ENCODE measurements around the gene ARFRP1. TPM values are rescaled to one million over a fixed set of nuclear protein-coding genes. Genes with fewer than 3 reads are reported as not detected.
"Not testable (repeated sequence)": the region's sequence is repeated elsewhere in the genome, so short reads cannot be mapped to it uniquely, and the experiment has no call there.

Gene ARFRP1
- total RNA-seq, 1 donor from 2014 or later: 34.2 TPM

DNA sequence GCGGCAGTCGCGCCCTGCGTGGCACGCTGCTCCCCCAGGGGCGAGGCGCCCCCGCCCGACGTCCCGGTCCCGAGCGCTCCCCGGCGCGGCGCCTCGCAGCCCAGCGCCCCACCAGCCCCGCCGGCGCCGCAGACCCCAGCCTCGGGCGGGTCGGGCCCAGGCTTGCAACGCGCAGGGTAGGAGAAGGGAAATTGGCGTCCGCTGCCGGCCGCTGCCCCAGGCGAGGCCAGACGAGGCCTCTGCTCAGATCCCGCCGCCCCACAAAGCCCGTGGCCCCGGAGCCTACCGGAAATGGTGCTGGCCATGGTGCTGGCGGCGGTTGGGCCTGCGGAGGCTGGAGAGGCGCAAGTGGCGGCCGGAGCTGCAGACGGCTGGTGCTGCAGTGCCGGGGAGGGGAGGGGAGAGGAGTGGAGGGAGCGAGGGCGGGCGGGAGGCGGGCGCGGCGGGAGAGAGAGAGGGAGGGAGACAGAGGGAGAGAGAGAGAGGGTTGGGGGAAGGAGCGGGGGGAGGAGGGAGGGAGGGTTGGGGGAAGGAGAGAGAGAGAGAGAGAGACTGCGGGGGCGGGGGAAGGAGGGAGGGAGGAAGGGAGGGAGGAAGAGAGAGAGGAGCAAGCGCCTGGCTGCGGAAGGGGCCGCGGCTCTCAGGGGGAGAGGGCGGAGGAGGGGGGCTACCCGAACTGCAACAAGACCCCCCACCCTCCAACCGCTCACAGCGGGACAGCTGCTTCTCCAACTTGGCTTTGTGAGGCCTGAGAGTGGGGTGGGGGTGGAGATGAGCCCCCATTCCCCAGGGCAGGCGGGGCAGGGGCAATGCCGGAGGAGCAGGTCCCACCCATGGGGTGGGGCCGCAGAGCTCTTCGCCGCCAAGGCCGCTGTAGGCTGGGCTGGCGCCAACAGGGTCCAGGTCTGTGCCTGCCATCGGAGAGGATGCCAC, 54.5 kb downstream of the ARFRP1 start, which contains the start of gene STMN3:
Gene STMN3, minus strand, starts transcription at position 384 of the 933 bp plus-strand sequence. Its CDS starts 79 bp downstream, at position 305.
- intact Hi-C loops (cut with DNase I): no loop called here
- DNase-seq (ENCODE audit: missing footprints) (peak; percentile 91), ATAC-seq (peak; percentile 81)

DNA sequence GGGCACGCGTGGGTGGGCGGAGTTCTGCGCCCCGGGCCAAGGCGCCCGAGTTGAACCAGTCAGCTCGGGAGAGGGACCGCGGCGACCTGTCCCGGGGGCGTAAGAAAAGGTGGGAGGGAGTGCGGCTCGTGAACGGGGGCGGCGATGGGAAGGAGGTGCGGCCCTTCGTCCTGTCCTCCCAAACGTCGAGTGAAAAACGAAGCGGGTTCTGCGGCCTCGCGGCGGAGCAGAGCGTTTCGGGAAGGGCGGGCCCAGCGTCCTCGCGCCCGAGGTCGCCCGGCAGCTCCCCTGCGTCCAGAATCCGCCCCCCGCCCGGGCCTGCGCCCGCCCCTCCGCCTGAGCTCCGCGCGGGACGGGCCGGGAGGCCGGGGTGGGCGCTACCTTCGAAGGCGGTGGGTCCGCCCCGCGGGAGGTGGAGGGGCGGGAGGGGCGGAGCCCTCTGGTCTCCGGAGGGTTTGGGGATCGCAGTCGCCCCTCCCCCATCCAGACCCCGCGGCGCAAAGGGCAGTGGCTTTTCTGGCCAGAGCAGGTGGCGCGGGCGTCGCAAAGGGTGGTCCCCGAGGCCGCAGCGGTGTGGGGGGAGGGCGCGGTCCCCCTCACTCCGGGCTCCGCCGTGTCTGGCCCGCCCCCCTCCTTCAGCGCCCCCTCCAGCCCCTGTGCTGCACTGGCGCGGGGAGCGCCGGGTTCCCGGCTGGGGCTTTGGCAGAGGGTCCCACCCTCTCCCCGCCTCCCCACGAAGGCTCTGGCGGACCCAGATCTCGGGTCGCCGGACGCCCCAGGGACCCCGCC, 55.4 kb downstream of the ARFRP1 start:
- DNase-seq (ENCODE audit: missing footprints): no peak
- ATAC-seq: peak; percentile 14
- intact Hi-C loops (cut with DNase I): no loop called here

DNA sequence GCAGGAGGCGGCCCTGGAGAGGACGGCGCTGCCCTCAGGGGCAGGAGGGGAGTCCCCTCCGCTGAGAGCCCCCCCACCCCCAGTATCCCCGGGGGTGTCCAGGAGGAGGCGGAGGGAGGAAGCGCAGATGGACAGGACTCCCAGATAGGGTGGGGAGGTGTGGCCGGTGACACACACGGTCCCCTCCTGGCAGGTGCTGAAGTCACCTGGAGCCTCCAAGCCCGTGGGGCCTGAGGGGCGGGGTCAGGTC, 55.9 kb downstream of the ARFRP1 start:
- intact Hi-C loops (cut with DNase I): no loop called here
- ATAC-seq (no peak), DNase-seq (ENCODE audit: missing footprints) (no peak)

DNA sequence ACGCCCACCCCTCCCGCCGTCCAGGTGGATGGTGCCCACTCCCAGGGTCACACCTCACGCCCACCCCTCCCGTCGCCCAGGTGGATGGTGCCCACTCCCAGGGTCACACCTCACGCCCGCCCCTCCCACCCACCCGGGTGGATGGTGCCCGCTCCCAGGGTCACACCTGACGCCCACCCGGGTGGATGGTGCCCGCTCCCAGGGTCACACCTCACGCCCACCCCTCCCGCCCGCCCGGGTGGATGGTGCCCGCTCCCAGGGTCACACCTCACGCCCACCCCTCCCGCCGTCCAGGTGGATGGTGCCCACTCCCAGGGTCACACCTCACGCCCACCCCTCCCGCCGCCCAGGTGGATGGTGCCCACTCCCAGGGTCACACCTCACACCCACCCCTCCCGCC, 57.3 kb downstream of the ARFRP1 start:
- ATAC-seq; DNase-seq (ENCODE audit: missing footprints); intact Hi-C loops (cut with DNase I): not testable (repeated sequence)

DNA sequence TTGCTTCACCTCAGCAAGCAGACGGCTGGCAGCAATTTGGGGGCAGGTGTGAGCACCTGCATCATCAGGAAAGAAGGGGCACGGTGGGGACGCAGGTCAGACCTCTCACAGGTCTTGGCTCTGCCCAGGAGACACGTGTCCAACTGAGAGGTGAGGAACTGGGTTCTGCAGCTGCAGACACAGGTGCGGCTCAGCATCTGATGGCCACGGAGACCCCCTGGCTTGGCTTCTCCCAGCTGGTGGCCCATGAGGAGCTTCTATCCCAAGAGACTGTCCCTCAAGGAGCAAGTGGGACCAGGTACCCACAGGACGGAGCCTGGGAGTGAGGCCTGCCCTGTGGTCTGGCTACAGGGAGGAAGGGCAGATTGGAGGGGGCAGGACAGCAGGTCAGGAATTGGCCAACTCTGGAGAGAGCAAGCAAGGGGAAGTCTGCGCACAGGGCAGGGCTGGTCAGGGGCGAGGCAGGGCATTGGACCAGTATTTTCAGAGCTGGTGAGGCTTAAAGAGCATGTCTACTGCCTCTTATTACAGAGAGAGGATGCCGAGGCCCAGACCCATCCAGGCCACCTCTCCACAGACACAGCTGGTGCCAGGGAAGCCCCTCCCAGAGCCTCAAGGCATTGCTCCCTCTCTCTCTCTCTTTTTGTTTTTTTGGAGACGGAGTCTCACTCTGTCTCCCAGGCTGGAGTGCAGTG, 58.7 kb downstream of the ARFRP1 start:
- DNase-seq (ENCODE audit: missing footprints): no peak
- intact Hi-C loops (cut with DNase I): no loop called here
- no peak for ATAC-seq

Other genes starting within 250 kb of the ARFRP1 start
- 1.8 TPM for gene KCNQ2, start 235.3 kb downstream of the ARFRP1 start, total RNA-seq
- 1,274 TPM for gene EEF1A2, start 208.9 kb downstream of the ARFRP1 start, total RNA-seq
- gene PPDPF, start 187.2 kb downstream of the ARFRP1 start, total RNA-seq: 261 TPM
- 0.11 TPM for gene PTK6, start 170.6 kb downstream of the ARFRP1 start, total RNA-seq
- not detected for gene SRMS, start 160.2 kb downstream of the ARFRP1 start, total RNA-seq
- 0.16 TPM for gene FNDC11, start 153.8 kb downstream of the ARFRP1 start, total RNA-seq
- 12.8 TPM for gene HELZ2, start 133.7 kb downstream of the ARFRP1 start, total RNA-seq
- gene GMEB2, start 80.9 kb downstream of the ARFRP1 start, total RNA-seq: 6.1 TPM
- 7.1 TPM for gene STMN3, start 54.6 kb downstream of the ARFRP1 start, total RNA-seq
- gene RTEL1, start 49.7 kb downstream of the ARFRP1 start, total RNA-seq: 9.0 TPM
- gene TNFRSF6B, start 11.3 kb downstream of the ARFRP1 start, total RNA-seq: 1.0 TPM
- 15.1 TPM for gene ZGPAT, start 63 bp upstream of the ARFRP1 start, total RNA-seq
- 1.6 TPM for gene LIME1, start 28.7 kb upstream of the ARFRP1 start, total RNA-seq
- 97.4 TPM for gene SLC2A4RG, start 31.8 kb upstream of the ARFRP1 start, total RNA-seq
- gene ZBTB46, start 123.3 kb upstream of the ARFRP1 start, total RNA-seq: 13.8 TPM
- gene ABHD16B, start 153.5 kb upstream of the ARFRP1 start, total RNA-seq: not detected
- gene TPD52L2, start 157.3 kb upstream of the ARFRP1 start, total RNA-seq: 78.0 TPM
- 41.4 TPM for gene DNAJC5, start 187.2 kb upstream of the ARFRP1 start, total RNA-seq
- 52.0 TPM for gene UCKL1, start 248.4 kb upstream of the ARFRP1 start, total RNA-seq

All from Right ventricle myocardium inferior (tissue), 1 donor.